LHCN-M2 (cell line): Measurements from ENCODE around the gene CENPP. TPM values are rescaled to one million over a fixed set of nuclear protein-coding genes. Genes with fewer than 3 reads are reported as not detected.

Experiments
- DNase-seq: peaks from one replicate; pipeline ENCODE4 v3.0.0-alpha.2; 2012; ENCODE audit warnings: low read depth
- total RNA-seq: library from RNA; depleted of rRNA; stranded (reverse); fragments of >200 nt; gene quantifications from 2 replicates; pipeline ENCODE4 v1.2.3, GENCODE V29; 2014

CENPP gene
- total RNA-seq, 1 experiment from 2014 or later = 12.0 TPM

- DNase-seq = no peak
These were observed 153.0 kb downstream of the CENPP start for GRCh38 chr9:92478783-92479182.

DNA sequence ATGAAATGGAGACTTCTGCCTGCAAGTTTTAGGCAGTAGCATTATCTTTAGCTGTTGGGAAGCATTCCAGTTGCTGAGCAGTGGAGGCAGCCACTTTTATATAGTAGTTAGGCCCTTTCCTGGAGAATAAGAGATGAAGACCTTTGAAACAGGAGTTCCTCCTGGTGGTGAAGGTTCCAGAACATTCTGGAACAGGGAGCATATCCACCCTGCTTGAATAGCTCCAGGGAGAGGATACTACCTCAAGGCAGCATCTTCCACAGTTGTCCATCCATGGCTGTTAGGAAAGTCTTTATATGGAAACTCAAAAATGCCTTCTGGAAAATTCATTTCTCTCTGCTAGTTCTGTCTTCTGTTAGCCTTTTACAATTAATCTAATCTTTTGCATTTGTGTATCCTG, 153.6 kb downstream of the CENPP start:
- no peak for DNase-seq

DNA sequence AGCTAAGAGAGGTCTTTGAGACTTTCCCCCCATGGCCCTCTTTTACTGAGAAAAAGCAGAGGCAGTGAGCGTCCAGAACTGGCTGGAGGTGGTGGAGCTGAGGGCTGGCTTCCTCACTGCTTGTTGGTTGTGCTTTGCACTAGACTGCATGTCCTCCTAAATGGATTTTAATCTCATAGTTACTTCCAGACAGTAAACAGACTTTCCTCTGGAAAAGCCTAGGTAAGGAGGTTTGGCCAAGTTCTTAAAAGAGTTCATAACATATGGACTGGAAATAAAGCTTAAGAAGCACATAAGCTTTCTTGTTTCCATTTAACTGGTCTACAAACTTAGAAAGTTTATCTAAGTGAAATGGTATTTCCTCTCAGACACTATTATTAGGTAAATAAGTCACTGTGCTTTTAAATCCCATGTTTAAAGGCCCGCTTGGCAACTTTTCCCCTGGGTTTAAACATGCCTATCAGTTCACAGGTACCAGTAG, 154.6 kb downstream of the CENPP start:
- DNase-seq = no peak

DNA sequence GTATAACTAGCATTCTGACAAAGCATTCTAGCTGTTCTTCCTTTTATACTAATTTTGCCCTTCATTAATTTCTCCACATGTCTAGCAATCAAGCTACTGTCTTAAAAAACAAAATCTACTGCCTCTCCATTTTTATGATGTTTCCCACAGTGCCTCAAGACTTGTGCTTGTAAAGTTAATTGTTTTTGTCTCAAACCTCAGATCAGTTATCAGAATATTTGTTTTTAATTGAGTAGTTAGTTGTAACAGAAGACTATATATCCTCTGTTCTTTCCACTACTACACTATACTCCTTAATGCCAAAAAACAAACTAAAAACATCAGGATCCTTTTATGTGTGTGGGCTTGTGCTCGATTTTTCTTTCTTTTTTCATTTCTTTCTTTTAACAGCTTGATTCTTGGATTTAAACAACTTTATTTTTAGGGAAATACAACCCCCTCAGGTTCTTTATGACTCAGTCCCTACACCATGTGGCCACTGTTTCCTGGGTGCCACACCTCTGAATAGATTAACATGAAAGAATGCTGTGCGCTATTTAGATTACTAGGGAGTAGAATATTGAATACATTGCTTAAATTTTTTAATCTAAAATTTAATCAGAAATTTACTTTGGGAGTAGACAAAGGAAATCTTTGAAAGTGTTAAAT, 155.4 kb downstream of the CENPP start:
- DNase-seq = no peak

DNA sequence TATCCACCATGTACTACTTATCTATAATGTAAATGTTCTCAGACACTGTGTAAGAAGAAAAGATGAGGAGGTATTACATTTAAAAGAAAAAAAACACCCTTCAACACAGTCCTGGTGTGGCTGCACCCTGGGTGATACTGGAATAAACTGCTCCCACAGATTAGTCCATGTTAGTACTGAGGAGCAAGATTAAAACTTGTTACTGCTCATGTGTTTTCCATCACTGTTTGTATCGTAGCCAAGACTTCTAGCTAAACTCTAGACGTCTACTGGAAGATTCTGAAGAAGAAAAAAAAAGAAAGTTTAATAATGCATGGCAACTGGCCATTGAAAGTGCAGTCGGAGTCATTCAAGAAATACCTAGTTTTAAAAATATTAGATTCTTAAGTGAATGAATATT, 156.6 kb downstream of the CENPP start, which contains the start of gene ASPN:
Gene ASPN, minus strand, starts transcription at position 178 of the 400 bp plus-strand sequence.
- DNase-seq = no peak

- DNase-seq = no peak
These were observed 157.1 kb downstream of the CENPP start for GRCh38 chr9:92482805-92483204.

- peak; percentile 28 for DNase-seq
These were observed 158.1 kb downstream of the CENPP start for GRCh38 chr9:92483627-92484545.

- DNase-seq = no peak
These were observed 158.8 kb downstream of the CENPP start for GRCh38 chr9:92484563-92484962.

DNA sequence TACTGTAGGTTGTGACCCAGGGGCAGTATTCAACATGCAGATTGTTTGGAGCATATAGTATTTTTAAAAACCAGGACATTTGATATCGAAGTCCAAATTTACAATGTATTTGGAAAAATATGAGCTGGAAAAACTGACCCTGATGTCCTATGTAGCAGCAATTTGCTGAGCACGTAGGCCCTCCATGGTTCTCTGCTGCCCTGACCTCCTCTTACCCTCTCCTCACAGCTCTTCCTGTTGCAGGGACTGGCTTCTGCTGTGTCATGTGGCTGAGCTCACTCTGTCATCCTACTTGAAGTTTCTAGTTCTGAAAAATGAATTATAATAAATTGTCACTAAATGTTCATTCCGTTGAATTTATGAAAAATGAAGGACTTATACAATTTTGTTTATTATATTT, 160.6 kb downstream of the CENPP start:
- DNase-seq = no peak

GRCh38 chr9:92488681-92489550, 163.2 kb downstream of the CENPP start:
- DNase-seq = peak; percentile 22

DNA sequence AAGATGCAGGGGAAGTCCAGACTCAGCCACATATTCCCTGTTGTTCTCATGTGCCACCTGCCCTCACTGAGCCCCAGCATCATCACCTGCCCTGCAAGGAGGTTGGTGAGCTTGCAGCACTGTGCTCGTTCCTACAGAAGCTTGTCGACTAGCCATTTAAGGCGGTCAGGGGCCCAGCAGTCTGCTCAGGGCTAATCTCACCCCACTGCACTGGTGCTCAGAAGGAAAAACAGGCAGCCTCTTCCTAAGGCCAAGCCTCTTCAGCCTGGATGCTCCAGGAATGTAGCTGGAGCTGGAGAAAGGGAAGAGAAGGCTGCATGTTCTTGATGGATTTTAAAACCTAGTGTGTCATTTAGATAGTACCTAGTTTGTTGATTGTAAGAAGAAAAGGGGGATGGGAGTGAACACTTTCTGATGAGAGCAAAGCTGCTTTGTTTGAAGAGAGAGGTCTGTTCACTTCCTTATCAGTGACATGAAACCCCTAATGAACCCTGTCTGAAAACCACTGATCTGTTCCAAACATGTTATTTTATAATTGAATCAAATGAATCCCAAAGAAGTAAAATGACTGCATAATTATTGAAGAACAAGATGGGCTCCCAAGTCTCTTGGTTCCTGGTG, 167.1 kb downstream of the CENPP start:
- no peak for DNase-seq

DNA sequence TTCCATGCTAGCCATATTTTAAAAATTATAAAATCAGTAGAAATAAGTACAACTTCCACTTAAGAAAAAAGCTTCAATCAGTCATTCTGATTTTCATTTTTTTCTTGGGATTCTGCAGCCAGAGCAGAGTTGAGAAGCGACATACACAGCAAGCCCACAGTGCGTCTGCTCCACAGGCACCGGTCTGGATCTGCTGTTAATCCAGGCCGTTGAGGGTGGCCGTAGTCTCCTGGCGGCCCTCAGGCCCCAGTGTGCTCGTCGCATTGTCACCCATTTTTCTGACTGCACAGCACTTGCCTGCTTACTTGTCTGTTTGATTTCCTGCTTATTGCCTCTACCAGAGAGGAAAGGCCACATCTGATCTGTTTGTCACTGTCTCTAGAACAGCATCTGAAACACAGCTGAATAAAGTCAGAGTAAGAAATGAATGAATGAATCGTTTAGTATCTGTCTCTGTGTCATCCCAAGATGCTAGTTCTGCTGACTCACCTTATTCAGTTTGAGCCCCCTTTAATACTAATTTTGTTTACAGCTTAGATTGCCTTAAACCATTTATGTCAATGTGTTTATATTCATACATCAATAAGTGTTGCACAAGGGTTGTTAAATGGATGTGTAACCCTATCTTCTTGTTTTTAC, 168.1 kb downstream of the CENPP start:
- DNase-seq = no peak

- no peak for DNase-seq
These were observed 169.1 kb downstream of the CENPP start for GRCh38 chr9:92494856-92495255.

GRCh38 chr9:92496396-92497176, 170.8 kb downstream of the CENPP start:
- peak; percentile 26 for DNase-seq

GRCh38 chr9:92499701-92500100, 173.9 kb downstream of the CENPP start:
- no peak for DNase-seq

- DNase-seq = no peak
These were observed 175.0 kb downstream of the CENPP start for GRCh38 chr9:92500725-92501124.

DNA sequence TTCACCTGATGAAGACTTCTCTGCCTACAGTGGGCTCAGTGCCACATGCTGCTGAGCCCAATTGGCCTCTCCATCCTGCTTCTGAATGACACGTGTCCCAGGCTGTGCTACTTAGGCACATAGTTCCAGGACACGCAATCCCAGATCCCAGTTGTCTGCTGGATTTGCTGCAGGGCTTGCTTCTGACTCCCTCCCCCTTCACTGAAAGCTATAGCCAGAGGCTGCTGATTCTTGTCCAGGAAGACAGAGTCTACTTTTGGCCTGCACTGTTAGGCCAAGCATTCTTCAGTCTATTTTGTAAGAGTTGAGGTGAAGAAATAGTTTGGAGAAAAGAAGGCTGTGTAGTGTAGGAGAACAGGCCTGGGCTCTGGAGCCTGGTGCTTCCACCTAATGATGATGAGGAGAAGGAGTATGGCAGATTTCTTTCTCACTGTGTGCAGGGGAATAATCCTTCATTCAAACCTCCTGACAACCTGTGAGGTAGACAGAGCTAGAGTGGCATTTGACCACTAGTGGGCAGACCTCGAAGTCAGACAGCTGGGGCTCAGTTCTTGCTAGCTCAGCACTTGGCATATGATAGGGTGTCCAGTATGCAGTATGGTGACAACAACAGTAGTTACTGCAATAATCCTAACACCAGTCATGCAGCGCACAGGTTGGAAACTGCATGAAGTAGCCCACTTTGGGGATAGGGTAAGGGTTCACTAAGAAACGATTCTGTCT, 176.1 kb downstream of the CENPP start:
- peak; percentile 46 for DNase-seq

GRCh38 chr9:92503156-92503555, 177.4 kb downstream of the CENPP start:
- DNase-seq = no peak

DNA sequence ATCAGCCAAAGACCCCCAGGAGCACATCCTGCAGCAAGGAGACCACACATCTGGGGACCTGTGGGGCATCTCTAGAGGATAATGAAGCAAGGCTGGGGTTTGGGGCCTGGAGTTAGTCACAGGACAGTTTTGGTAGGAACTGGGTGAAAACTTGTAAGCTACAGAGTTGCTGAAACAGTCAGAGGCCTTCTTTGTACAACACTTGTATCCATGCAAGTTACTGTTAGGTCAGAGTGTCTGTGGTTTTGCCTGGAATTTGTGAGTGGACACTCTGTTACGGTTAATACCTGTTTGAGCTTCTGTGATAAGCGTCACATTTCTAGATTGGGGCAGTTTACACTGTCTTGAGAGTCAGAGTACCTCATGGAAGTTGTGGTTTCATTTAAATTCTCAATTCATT, 179.1 kb downstream of the CENPP start:
- peak; percentile 18 for DNase-seq
